DMS79 (cell line): Measurements from ENCODE around the gene ZNF557.

Source experiments
- DNase-seq: peaks from one replicate; lab custom pipeline; 2025; lab: John Stamatoyannopoulos, UW

Gene ZNF557

DNA sequence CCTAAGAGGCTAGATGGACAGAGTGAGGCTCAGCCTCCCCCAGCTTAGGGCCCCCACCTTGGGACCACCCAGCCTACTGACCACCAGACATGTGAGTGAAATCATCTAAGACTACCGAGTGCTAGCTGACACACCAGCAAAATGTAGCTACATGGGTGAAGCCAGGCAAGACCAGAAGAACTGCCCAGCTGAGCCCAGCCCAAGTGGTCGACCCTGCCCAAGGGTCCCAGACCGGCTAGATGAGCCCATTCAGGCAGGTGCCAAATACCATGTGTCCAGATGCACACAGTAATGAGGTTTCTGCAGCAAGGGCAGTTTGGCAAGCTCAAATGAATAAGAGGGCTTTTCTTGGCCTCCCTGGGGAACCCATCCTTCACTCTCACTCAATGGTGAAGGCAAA, 56.6 kb downstream of the ZNF557 start:
- no peak for DNase-seq

DNA sequence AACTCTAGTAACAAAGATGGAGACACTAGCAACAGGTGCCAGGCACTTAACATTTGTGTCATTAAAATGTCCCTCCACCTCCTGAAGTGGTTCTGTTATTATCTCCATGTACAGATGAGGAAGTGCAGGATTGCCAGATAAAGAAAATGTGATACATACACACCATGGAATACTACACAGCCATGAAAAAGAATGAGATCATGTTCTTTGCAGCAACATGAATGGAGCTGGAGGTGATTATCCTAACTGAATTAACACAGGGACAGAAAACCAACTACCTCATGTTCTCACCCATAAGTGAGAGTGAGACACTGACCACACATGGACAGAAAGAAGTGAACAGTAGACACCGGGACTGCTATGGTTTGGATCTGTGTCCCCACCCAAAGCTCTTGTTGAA, 60.5 kb downstream of the ZNF557 start:
- DNase-seq = no peak

DNA sequence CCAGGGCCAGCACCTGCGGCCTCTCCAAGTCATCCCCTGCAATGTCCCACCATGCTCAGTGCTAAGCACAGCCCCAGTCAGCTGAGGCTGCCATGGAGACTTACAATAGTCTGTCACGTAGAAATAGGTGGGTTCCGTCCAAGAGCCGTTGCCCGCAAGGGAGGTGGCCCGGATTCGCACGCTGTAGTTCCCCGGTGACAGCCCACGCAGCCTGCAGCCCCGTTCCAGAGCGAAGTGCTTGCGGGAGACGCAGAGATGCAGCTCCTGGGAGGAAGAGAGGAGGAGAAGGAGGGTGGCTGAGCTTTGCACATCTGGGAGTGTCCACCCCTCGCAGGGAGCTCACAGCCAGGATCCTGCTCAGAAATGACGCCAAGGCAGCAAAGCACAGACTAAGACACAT, 62.6 kb downstream of the ZNF557 start:
- DNase-seq = no peak

DNA sequence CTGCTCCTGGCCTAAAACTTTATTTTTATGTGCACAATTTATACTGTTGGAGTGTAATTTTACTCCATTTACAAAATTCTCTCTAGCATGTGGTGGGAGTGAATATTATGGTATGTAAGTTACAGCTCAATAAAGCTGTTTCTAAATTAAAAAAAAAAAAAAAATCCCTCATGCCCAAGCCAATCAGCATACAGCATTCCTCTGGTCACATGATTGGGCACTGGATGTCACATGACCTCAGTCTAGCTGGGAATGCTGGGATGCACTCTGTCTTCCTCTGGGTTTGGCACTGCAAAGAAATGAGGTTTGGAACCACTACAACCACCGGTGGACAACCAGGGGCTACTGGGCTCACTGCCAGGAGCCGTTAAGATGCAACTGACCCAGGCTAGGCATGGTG, 67.6 kb downstream of the ZNF557 start:
- DNase-seq = no peak
